Measurements from ENCODE around the gene CEMIP. TPM values are rescaled to one million over a fixed set of nuclear protein-coding genes. Genes with fewer than 3 reads are reported as not detected.

CEMIP gene
- total RNA-seq, 1 donor from 2014 or later, result 0.44 TPM

GRCh38 chr15:80743189-80743833, 35.9 kb upstream of the CEMIP start:
- Histone ChIP-seq H3K36me3 (no peaks in the 10 kb centered on the region), H3K9me3 (replicated peaks) (no peaks in the 10 kb centered on the region), H3K27me3 (ENCODE audit: low read depth) (no peaks in the 10 kb centered on the region), H3K4me1 (peaks cover 7% of the 10 kb centered on the region), H3K4me3 (no peak overlapping the region), H3K27ac (replicated peaks) (no peak overlapping the region)
- no peak for DNase-seq
- no peak for TF ChIP-seq CTCF (IDR thresholded peaks at IDR 0.05; ENCODE audit: borderline replicate concordance)
- intact Hi-C loops (cut with micrococcal nuclease), result no loop called here

- Histone ChIP-seq H3K9me3 (replicated peaks) (no peaks in the 10 kb centered on the region), H3K4me3 (no peak overlapping the region), H3K27ac (replicated peaks) (no peak overlapping the region), H3K36me3 (no peaks in the 10 kb centered on the region), H3K4me1 (peaks cover 7% of the 10 kb centered on the region), H3K27me3 (ENCODE audit: low read depth) (no peaks in the 10 kb centered on the region)
- TF ChIP-seq CTCF (IDR thresholded peaks at IDR 0.05; ENCODE audit: borderline replicate concordance), result no peak
- no peak for DNase-seq
- intact Hi-C loops (cut with micrococcal nuclease), result no loop called here
Observed at GRCh38 chr15:80744415-80744814, 34.8 kb upstream of the CEMIP start.

- TF ChIP-seq CTCF (IDR thresholded peaks at IDR 0.05; ENCODE audit: borderline replicate concordance), result no peak
- intact Hi-C loops (cut with micrococcal nuclease), result no loop called here
Observed at GRCh38 chr15:80744826-80745225, 34.3 kb upstream of the CEMIP start.

GRCh38 chr15:80745888-80746287, 33.3 kb upstream of the CEMIP start:
- intact Hi-C loops (cut with micrococcal nuclease), result no loop called here
- DNase-seq, result no peak
- no peak overlapping the region for H3K27ac ChIP-seq (replicated peaks)
- no peak overlapping the region for H3K4me3 ChIP-seq
- H3K27me3 ChIP-seq (ENCODE audit: low read depth), result no peaks in the 10 kb centered on the region
- TF ChIP-seq CTCF (IDR thresholded peaks at IDR 0.05; ENCODE audit: borderline replicate concordance), result no peak
- no peaks in the 10 kb centered on the region for H3K9me3 ChIP-seq (replicated peaks)
- peaks cover 6% of the 10 kb centered on the region for H3K36me3 ChIP-seq
- peaks cover 7% of the 10 kb centered on the region for H3K4me1 ChIP-seq

More at GRCh38 chr15:80744826-80745225, 34.3 kb upstream of the CEMIP start:
- Histone ChIP-seq H3K36me3 (peaks cover under 1% of the 10 kb centered on the region), H3K27ac (replicated peaks) (no peak overlapping the region), H3K9me3 (replicated peaks) (no peaks in the 10 kb centered on the region), H3K27me3 (ENCODE audit: low read depth) (no peaks in the 10 kb centered on the region), H3K4me1 (peaks cover 7% of the 10 kb centered on the region), H3K4me3 (no peak overlapping the region)
- DNase-seq, result no peak

GRCh38 chr15:80747317-80748053, 31.7 kb upstream of the CEMIP start:
- Histone ChIP-seq H3K36me3 (peaks cover 11% of the 10 kb centered on the region), H3K4me3 (no peak overlapping the region), H3K4me1 (peaks cover 7% of the 10 kb centered on the region), H3K27me3 (ENCODE audit: low read depth) (no peaks in the 10 kb centered on the region), H3K9me3 (replicated peaks) (no peaks in the 10 kb centered on the region), H3K27ac (replicated peaks) (no peak overlapping the region)
- TF ChIP-seq CTCF (IDR thresholded peaks at IDR 0.05; ENCODE audit: borderline replicate concordance), result no peak
- DNase-seq, result no peak
- intact Hi-C loops (cut with micrococcal nuclease), result no loop called here

All from left ventricle myocardium inferior (tissue), 1 donor.